Measurements from ENCODE around the gene CCDC69. TPM values are rescaled to one million over a fixed set of nuclear protein-coding genes. Genes with fewer than 3 reads are reported as not detected.

CCDC69 gene
- total and polyA plus RNA-seq, 2 of the 8 experiments (the other 6 are each of a cell fraction or from before 2014, with no cell fraction given): 8.4 to 10.8 TPM

DNA sequence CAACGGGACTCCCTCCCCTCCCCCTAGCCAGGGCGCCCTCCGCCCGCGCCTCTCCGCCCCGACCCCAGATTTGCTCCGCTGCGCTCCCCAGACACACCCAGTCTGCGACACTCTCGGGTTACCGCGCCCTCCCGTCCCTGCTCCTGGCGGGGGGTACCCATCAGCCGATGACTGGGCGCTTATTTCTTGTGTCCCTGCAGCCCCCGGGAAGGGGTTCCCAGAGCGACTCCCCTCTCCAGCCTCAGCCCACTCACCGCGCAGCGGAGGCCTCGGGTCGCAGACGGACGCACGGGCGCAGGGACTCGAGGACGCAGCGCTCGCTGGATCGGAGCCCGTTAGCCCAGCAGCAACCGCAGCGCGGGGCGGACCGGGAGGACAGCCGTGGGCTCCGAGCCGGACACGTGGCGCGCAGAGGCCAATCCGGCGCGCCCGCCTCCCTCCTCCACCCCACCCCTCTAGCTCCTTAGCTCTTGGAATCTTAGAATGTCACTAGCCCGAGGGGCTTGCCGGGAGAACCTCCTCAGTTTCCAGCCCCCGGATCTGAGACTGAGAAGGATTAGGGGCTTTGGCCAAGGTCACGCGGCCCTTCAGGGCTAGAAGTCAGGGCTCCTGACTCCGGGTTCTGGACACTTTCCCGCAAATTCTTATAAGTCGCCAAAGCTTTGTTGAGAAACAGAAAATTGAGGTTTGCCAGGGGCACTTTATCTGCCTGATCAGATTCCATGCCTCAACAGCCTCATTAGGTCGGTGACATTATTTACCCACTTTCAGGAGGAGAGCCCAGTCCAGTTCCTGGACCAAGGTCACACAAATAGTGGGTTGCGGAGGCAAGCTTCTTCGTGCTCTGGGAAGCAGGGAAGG is 66.2 kb downstream of the CCDC69 start, which contains the start of gene ANXA6 (continued):
- TF ChIP-seq, protein P1, sequence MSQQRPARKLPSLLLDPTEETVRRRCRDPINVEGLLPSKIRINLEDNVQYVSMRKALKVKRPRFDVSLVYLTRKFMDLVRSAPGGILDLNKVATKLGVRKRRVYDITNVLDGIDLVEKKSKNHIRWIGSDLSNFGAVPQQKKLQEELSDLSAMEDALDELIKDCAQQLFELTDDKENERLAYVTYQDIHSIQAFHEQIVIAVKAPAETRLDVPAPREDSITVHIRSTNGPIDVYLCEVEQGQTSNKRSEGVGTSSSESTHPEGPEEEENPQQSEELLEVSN (IDR thresholded peaks at IDR 0.05): peak; percentile 89
- TF ChIP-seq TAF1 (IDR thresholded peaks at IDR 0.05; ENCODE audit: low read depth, low read length) (peak; percentile 61; the same call in 1 of the 2 replicates), CTBP2 (IDR thresholded peaks at IDR 0.05; ENCODE audit: borderline replicate concordance, insufficient read depth, insufficient read length, low read length) (peak; percentile 50), PHF8 (conservative IDR thresholded peaks at IDR 0.05; ENCODE audit: low read depth, low read length) (peak; percentile 45; the same call in 1 of the 2 replicates), KDM1A (IDR thresholded peaks at IDR 0.05; ENCODE audit: borderline replicate concordance, low read length) (peak; percentile 74; the same call in 1 of the 2 replicates), RXRA (IDR thresholded peaks at IDR 0.05; ENCODE audit: insufficient read depth, low read depth, low read length) (no peak), RBBP5 (IDR thresholded peaks at IDR 0.05; ENCODE audit: borderline replicate concordance, low read depth, low read length) (peak; percentile 48; the same call in 1 of the 2 replicates)
